NCI-H1694 treated with DMSO at 0.1 percent for 48 hours (cell line): ENCODE data around the gene ERP27.

ENCODE experiments used
- DNase-seq: peaks from one replicate; lab custom pipeline; 2025; lab: John Stamatoyannopoulos, UW

ERP27 gene

GRCh38 chr12:14935031-14935430, 3.3 kb downstream of the ERP27 start:
- no peak for DNase-seq

- no peak for DNase-seq
Observed at GRCh38 chr12:14934511-14934910, 3.8 kb downstream of the ERP27 start.

- DNase-seq = no peak
Observed at GRCh38 chr12:14931791-14932560, 6.4 kb downstream of the ERP27 start.

- no peak for DNase-seq
Observed at GRCh38 chr12:14931359-14931758, 7.0 kb downstream of the ERP27 start.

- no peak for DNase-seq
Observed at GRCh38 chr12:14930299-14930698, 8.0 kb downstream of the ERP27 start.

- no peak for DNase-seq
Observed at GRCh38 chr12:14928931-14929330, 9.4 kb downstream of the ERP27 start.

- no peak for DNase-seq
Observed at GRCh38 chr12:14927267-14927666, 11.1 kb downstream of the ERP27 start.

GRCh38 chr12:14924541-14924940, 13.8 kb downstream of the ERP27 start:
- DNase-seq = no peak

GRCh38 chr12:14923944-14924343, 14.4 kb downstream of the ERP27 start:
- no peak for DNase-seq

GRCh38 chr12:14921218-14921617, 17.1 kb downstream of the ERP27 start:
- DNase-seq = no peak

GRCh38 chr12:14920475-14921126, 17.7 kb downstream of the ERP27 start:
- no peak for DNase-seq

GRCh38 chr12:14919455-14919854, 18.9 kb downstream of the ERP27 start:
- DNase-seq = no peak

GRCh38 chr12:14915736-14916135, 22.6 kb downstream of the ERP27 start:
- no peak for DNase-seq

GRCh38 chr12:14913381-14913781, 25.0 kb downstream of the ERP27 start:
- peak; percentile 27 for DNase-seq

- DNase-seq = no peak
Observed at GRCh38 chr12:14911131-14911530, 27.2 kb downstream of the ERP27 start.

- DNase-seq = no peak
Observed at GRCh38 chr12:14910090-14910915, 28.0 kb downstream of the ERP27 start.

GRCh38 chr12:14907953-14908352, 30.4 kb downstream of the ERP27 start:
- no peak for DNase-seq

GRCh38 chr12:14906114-14906513, 32.2 kb downstream of the ERP27 start:
- DNase-seq = no peak

- DNase-seq = no peak
Observed at GRCh38 chr12:14905269-14906004, 32.9 kb downstream of the ERP27 start.

- DNase-seq = no peak
Observed at GRCh38 chr12:14904854-14905253, 33.5 kb downstream of the ERP27 start.

- DNase-seq = no peak
Observed at GRCh38 chr12:14903386-14904098, 34.8 kb downstream of the ERP27 start.
